ENCODE data around the gene STAG2.

DNA sequence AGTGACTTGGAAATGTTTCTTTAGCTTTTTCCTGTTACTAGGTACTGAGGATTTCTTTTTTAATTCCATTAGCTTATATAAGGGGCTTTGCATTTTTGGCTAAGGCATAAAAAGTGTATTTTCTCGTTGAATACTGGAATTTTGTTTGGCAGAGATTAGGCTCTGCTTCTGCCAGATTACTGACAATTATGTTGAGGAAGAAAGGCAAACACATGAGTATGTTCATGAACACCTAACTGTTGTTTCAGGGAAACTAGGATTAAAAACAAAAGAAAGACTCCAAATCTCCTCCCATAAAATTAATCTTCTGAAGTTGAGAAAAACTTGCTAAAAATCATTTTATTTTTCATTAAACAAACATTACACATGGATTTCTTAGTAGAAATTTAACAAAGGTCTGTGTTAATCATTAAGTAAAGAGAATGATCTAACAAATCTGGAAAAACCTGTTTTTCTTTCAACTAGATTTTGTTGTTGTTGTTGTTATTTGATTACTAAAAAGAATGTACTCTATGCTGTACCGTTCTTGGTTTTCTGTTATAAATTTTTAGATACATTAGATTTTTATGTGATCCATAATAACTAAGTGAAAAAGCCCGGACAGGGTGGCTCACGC lies 43.3 kb upstream of the STAG2 start:
- TF ChIP-seq CTCF (IDR thresholded peaks at IDR 0.05; ENCODE audit: low read length): no peak
- TF ChIP-seq EZH2 (optimal IDR thresholded peaks at IDR 0.05; ENCODE audit: low read depth, low read length): no peak
